Neural cell (in vitro differentiated cells): ENCODE measurements around the gene TRIM15.

Experiments
- CTCF ChIP-seq: fragments of 450-650 bp; IDR thresholded peaks from 2 replicates; pipeline ENCODE4 v1.5.1; 2014; ENCODE audit warnings: antibody characterized with exemption, mild to moderate bottlenecking, moderate library complexity; ENCODE audit not compliant: poor library complexity, severe bottlenecking
- POLR2AphosphoS5 ChIP-seq: IDR thresholded peaks from 2 replicates; pipeline ENCODE4 v1.6.1; 2012

- TF ChIP-seq CTCF (no peak), POLR2AphosphoS5 (no peak)
Observed at GRCh38 chr6:30154061-30154460, 9.3 kb upstream of the TRIM15 start.
